ENCODE data around the gene INTS4. TPM values are rescaled to one million over a fixed set of nuclear protein-coding genes. Genes with fewer than 3 reads are reported as not detected.
A peak's percentile ranks its signal among the peaks of the same experiment; 100 is the strongest.
"Not testable (repeated sequence)": the region's sequence is repeated elsewhere in the genome, so short reads cannot be mapped to it uniquely, and the experiment has no call there.

Gene INTS4
- total RNA-seq, 2 donors from 2014 or later: 67.2 to 85.1 TPM

DNA sequence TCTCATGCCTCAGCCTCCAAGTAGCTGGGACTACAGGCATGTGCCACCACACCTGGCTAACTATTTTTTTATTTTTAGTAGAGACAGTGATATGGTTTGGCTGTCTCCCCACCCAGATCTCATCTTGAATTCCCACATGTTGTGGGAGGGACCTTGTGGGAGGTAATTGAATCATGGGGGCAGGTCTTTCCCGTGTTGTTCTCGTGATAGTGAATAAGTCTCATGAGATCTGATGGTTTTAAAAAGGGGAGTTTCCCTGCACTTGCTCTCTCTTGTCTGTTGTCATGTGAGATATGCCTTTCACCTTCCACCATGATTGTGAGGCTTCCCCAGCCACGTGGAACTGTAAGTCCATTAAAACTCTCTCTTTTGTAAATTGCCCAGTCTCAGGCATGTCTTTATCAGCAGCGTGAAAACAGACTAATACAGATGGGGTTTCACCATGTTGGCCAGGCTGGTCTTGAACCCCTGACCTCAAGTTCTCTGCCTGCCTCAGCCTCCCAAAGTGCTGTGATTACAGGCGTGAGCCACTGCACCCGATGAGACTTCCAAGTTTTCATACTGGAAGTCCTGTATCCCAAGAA is 20.6 kb upstream of the INTS4 start:
- H3K27me3 Mint-ChIP-seq; H3K9me3 Mint-ChIP-seq; H3K27ac Mint-ChIP-seq; H3K4me3 Mint-ChIP-seq; DNase-seq (ENCODE audit: low spot score); H3K4me1 Mint-ChIP-seq (ENCODE audit: low read depth in 2 of 2); H3K36me3 Mint-ChIP-seq; ATAC-seq: not testable (repeated sequence)

DNA sequence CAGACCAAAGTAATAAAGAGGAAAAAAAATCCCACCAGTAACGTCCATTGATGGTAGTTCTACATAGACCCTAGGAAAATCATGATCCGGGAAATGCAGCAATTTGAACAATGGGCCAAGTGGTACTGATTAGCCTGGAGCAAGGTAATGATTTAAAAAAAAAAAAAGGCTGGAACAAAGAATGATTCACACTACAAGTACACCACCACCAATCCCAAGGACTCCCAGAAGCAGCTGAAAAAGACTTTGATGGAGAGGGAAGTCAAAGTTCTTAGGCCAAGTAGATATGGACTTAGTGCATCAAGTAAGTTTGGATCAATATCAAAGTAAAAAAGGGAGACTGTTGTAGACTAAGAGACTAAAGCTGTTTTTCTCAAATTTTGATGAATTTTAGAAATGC is 16.8 kb upstream of the INTS4 start:
- Mint-ChIP-seq H3K4me1 (ENCODE audit: low read depth in 2 of 2) (no peaks in the 10 kb centered on the region), H3K36me3 (no peaks in the 10 kb centered on the region), H3K27me3 (peaks cover 0 to 7% of the 10 kb centered on the region in 2 donors), H3K9me3 (no peaks in the 10 kb centered on the region), H3K4me3 (no peak overlapping the region), H3K27ac (no peak overlapping the region)
- DNase-seq (ENCODE audit: low spot score): no peak
- no peak for ATAC-seq

DNA sequence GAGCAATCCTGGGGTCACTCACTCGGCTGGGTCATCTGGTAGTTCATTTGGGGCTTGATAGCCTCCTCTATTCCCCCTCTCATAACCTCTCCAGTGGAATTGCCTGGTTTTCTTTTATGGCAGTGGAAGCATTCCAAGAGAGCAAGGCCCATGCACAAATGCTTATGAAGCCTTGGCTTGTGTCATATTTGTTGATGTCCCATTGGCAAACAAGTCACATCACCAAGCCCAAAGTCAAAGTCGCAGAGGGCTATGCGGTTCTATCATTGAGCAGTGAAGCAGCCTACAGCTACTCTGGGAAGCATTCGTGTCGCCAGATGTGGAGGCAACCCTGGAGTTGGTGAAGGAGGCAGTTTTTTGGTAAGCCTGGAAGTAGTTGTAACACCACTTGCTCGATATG is 16.3 kb upstream of the INTS4 start:
- no peaks in the 10 kb centered on the region for H3K4me1 Mint-ChIP-seq (ENCODE audit: low read depth in 2 of 2)
- H3K4me3 Mint-ChIP-seq: no peak overlapping the region
- no peaks in the 10 kb centered on the region for H3K36me3 Mint-ChIP-seq
- DNase-seq (ENCODE audit: low spot score) (no peak), ATAC-seq (no peak)
- no peak overlapping the region for H3K27ac Mint-ChIP-seq
- H3K9me3 Mint-ChIP-seq: no peaks in the 10 kb centered on the region
- peaks cover 0 to 7% of the 10 kb centered on the region in 2 donors for H3K27me3 Mint-ChIP-seq

DNA sequence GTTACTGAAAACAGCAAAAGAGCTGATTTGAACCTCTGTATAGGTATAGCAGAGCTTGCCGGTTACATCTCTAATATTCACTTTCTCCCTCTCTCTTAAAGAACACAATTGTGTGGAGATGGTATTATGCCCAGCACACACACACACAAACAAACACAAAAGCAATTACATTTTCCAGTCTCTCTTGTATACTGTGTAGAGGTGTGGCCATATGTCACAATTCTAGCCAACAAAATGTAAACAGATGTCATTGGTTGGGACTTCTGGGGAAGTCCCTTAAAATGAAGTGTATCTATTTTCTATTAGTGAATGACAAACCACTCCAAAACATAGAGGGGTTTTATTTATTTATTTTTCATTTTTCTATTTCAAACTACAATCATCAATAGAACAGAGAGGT is 15.8 kb upstream of the INTS4 start:
- DNase-seq (ENCODE audit: low spot score) (no peak), ATAC-seq (no peak)
- H3K36me3 Mint-ChIP-seq: no peaks in the 10 kb centered on the region
- no peaks in the 10 kb centered on the region for H3K9me3 Mint-ChIP-seq
- H3K27ac Mint-ChIP-seq: no peak overlapping the region
- no peak overlapping the region for H3K4me3 Mint-ChIP-seq
- H3K27me3 Mint-ChIP-seq: peaks cover 0 to 7% of the 10 kb centered on the region in 2 donors
- H3K4me1 Mint-ChIP-seq (ENCODE audit: low read depth in 2 of 2): no peaks in the 10 kb centered on the region

DNA sequence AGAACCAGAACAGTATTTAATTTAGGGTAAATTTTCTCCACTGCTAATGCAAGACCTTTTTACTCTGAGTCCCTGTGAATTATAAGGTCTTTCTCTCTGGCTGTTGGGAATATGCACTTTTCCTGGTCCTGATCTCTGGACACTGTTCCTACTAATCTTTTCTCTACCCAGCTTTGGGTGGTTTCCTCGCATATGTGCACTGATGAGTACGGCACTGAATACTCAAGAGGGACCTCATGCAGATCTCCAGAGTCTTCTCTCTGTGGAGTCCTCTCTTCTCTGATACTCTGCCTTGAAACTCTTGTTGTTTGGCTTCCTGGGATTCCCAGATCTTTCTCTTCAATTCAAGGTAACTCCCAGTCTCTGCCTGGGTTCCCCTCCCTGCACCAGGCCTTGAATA is 14.6 kb upstream of the INTS4 start:
- DNase-seq (ENCODE audit: low spot score) (no peak), ATAC-seq (no peak)
- Mint-ChIP-seq H3K4me1 (ENCODE audit: low read depth in 2 of 2) (no peaks in the 10 kb centered on the region), H3K4me3 (no peak overlapping the region), H3K9me3 (no peaks in the 10 kb centered on the region), H3K27ac (no peak overlapping the region), H3K27me3 (peaks cover 0 to 5% of the 10 kb centered on the region in 2 donors), H3K36me3 (no peaks in the 10 kb centered on the region)

DNA sequence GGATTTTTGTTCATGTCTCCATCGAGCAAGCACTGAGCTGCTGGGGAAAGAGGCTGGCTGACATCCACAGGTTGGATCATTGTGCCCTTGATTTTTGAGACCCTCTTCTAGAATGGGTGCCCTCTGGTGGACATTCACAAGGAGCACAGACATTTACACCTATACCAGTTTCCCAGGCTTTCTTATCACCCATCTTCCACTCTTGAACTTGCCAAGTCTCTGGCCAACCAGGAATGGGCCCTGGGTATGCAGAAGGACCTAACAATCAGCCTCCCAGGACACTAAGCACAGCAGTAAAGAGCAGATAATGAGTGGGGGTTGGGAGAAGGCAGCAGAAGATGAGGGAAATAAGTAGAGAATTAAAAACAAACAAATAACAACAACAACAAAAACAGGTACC is 5.7 kb upstream of the INTS4 start:
- peak; percentile 67 to 77 for ATAC-seq
- Mint-ChIP-seq H3K27ac (no peak overlapping the region), H3K4me3 (no peak overlapping the region), H3K4me1 (ENCODE audit: low read depth in 2 of 2) (peaks cover 3% of the 10 kb centered on the region in 2 donors), H3K27me3 (peaks cover 6 to 7% of the 10 kb centered on the region in 2 donors), H3K36me3 (no peaks in the 10 kb centered on the region), H3K9me3 (no peaks in the 10 kb centered on the region)
- DNase-seq (ENCODE audit: low spot score): no peak

DNA sequence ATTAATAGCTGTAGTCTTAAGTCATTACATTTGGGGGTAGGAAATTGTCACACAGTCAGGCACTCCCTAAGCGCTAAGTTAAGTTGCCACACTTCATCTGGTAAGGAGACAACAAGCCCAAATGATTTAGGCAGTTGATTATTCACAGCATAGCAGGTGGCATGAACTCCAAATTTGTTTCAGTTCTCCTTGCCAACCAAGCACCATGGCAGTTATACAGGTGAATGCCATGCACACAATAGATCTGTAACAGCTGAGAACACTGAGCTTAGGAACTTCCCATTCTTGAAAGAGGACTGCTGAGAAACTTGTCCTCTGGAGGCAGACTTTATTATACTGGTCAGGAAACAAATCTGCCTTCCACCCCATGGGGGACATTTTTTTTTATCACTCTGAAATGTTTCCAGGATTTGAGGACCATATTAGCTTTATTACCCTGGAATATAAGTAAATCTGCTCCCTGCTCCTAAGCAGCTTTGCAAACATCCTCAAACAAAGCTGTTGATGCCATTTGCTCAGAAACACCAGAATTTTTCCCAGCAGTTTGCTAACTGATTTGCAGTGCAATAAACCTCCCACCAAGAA is 5.1 kb upstream of the INTS4 start:
- no peak overlapping the region for H3K27ac Mint-ChIP-seq
- no peak for ATAC-seq
- no peaks in the 10 kb centered on the region for H3K9me3 Mint-ChIP-seq
- no peak for DNase-seq (ENCODE audit: low spot score)
- H3K36me3 Mint-ChIP-seq: no peaks in the 10 kb centered on the region
- H3K4me1 Mint-ChIP-seq (ENCODE audit: low read depth in 2 of 2): peaks cover 6 to 7% of the 10 kb centered on the region in 2 donors
- peaks cover 6 to 7% of the 10 kb centered on the region in 2 donors for H3K27me3 Mint-ChIP-seq
- no peak overlapping the region for H3K4me3 Mint-ChIP-seq

DNA sequence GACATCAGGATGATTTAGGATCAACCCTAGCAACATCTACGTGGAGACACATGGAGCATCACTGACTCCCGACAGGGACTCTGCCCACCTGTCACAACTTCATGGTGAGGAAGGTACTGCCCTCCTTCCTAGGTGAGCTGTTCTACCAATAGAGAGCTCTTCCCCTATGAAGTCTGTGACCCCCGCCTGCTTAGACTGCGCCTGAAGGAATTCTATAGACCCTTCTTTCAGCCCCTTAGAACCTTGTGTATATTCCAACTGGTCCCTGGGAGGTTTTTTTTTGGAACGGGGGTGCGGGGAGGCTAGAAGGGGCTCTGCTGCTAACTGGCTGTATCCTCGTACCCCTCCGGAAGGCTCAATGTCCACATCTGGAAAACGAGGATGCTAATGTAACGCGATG is 566 bp downstream of the INTS4 start:
- Mint-ChIP-seq H3K27ac (peak overlapping the region; percentile 78 to 91), H3K9me3 (no peaks in the 10 kb centered on the region), H3K36me3 (peaks cover 5% of the 10 kb centered on the region), H3K27me3 (no peaks in the 10 kb centered on the region), H3K4me3 (peak overlapping the region; percentile 80), H3K4me1 (ENCODE audit: low read depth in 2 of 2) (peaks cover 17 to 22% of the 10 kb centered on the region in 2 donors)
- DNase-seq (ENCODE audit: low spot score) (no peak), ATAC-seq (no peak)

DNA sequence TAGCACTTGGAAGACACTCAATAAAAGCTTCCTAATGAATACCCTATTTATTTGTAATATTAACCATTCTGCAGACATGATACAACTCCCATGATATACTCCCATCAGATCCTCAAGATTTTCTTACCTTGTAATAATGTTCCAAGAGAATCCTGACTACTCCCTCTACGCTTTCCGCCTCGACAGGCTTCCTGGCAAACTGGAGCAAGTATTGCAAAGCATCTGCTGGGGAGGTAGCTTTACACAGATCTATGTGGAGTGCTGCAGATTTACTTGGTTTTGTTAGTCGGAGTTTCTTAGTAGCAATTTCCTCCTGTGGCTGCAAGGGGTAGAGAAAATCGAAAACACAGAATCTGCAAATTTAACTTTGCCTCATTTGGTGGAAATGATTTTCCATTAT is 3.5 kb downstream of the INTS4 start:
- Mint-ChIP-seq H3K36me3 (peaks cover 13% of the 10 kb centered on the region), H3K9me3 (no peaks in the 10 kb centered on the region), H3K4me1 (ENCODE audit: low read depth in 2 of 2) (peaks cover 20 to 28% of the 10 kb centered on the region in 2 donors), H3K27ac (no peak overlapping the region), H3K27me3 (no peaks in the 10 kb centered on the region), H3K4me3 (no peak overlapping the region)
- DNase-seq (ENCODE audit: low spot score) (no peak), ATAC-seq (no peak)

DNA sequence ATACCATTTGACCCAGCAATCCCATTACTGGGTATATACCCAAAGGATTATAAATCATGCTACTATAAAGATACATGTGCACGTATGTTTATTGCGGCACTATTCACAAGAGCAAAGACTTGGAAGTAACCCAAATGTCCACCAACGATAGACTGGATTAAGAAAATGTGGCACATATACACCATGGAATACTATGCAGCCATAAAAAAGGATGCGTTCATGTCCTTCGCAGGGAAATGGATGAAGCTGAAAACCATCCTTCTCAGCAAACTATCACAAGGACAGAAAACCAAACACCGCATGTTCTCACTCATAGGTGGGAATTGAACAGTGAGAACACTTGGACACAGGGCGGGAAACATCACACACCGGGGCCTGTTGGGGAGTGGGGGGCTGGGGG is 8.0 kb downstream of the INTS4 start:
- not testable (repeated sequence) for DNase-seq (ENCODE audit: low spot score); H3K27me3 Mint-ChIP-seq; ATAC-seq; H3K4me3 Mint-ChIP-seq; H3K9me3 Mint-ChIP-seq; H3K27ac Mint-ChIP-seq
- Mint-ChIP-seq H3K36me3 (peaks cover 25% of the 10 kb centered on the region), H3K4me1 (ENCODE audit: low read depth in 2 of 2) (peaks cover 15 to 16% of the 10 kb centered on the region in 2 donors)

DNA sequence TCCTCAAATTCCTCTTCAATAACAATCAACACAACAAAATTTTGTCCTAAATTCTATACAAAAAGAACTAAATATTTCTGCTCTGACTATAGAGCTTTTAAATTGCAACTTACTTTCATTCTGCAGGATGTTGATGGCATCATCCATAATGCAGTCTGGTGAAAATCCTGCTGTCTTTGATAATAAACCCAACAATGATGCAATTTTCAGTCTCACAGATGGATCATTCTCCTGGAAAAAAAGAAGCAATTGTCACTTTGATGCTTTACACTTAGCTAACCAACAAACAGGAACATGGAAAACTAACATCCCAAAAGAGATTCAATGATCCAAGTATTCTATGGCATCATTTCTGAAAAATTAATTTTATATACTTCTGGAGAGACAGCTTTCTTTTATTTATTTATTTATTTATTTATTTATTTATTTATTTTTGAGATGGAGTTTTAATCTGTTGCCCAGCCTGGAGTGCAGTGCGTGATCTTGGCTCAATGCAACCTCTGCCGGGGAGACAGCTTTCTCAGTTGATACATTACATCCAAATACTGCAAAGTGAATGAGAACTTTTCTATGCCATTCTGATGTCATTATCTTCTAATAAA is 13.0 kb downstream of the INTS4 start:
- Mint-ChIP-seq H3K27ac (no peak overlapping the region), H3K27me3 (no peaks in the 10 kb centered on the region), H3K36me3 (peaks cover 23% of the 10 kb centered on the region), H3K4me3 (no peak overlapping the region), H3K9me3 (no peaks in the 10 kb centered on the region), H3K4me1 (ENCODE audit: low read depth in 2 of 2) (peaks cover 10 to 16% of the 10 kb centered on the region in 2 donors)
- ATAC-seq (no peak), DNase-seq (ENCODE audit: low spot score) (no peak)

DNA sequence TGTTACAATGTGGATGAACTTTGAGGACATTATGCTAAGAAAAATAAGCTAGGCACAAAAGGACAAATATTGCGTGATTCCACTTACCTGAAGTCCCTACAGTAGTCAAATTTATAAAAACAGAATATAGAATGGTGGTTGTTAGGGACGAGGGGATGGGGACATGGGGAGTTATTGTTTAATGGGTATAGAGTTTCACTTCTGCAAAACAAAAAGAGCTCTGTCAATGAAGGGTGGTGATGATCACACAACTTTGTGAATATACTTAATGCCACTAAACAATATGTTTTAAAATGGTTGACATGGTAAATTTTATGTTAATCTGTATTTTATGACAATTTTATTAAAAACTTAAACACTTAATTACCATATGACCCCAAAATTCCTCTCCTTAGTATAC is 26.1 kb downstream of the INTS4 start:
- H3K27ac Mint-ChIP-seq: no peak overlapping the region
- H3K27me3 Mint-ChIP-seq: no peaks in the 10 kb centered on the region
- DNase-seq (ENCODE audit: low spot score): no peak
- H3K4me1 Mint-ChIP-seq (ENCODE audit: low read depth in 2 of 2): peaks cover 0 to 2% of the 10 kb centered on the region in 2 donors
- no peak for ATAC-seq
- no peak overlapping the region for H3K4me3 Mint-ChIP-seq
- no peaks in the 10 kb centered on the region for H3K9me3 Mint-ChIP-seq
- H3K36me3 Mint-ChIP-seq: peaks cover 7% of the 10 kb centered on the region

DNA sequence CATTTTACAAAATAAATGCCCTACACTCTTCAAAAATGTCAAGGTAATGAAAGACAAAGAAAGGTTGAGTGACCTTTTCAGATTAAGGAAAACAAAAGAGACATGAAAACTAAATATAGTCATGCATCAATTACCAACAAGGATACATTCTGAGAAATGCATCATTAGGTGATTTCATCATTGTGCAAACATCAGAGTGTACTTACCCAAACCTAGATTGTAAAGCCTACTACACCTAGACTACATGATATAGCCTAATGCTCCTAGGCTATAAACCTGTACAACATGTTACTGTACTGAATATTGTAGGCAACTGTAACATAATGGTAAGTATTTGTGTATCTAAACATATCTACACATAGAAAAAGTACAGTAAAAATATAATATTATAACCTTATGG is 26.7 kb downstream of the INTS4 start:
- no peak overlapping the region for H3K4me3 Mint-ChIP-seq
- H3K36me3 Mint-ChIP-seq: peaks cover 7% of the 10 kb centered on the region
- H3K4me1 Mint-ChIP-seq (ENCODE audit: low read depth in 2 of 2): peaks cover 0 to 2% of the 10 kb centered on the region in 2 donors
- H3K27ac Mint-ChIP-seq: no peak overlapping the region
- H3K9me3 Mint-ChIP-seq: no peaks in the 10 kb centered on the region
- DNase-seq (ENCODE audit: low spot score): no peak
- ATAC-seq: no peak
- H3K27me3 Mint-ChIP-seq: no peaks in the 10 kb centered on the region

DNA sequence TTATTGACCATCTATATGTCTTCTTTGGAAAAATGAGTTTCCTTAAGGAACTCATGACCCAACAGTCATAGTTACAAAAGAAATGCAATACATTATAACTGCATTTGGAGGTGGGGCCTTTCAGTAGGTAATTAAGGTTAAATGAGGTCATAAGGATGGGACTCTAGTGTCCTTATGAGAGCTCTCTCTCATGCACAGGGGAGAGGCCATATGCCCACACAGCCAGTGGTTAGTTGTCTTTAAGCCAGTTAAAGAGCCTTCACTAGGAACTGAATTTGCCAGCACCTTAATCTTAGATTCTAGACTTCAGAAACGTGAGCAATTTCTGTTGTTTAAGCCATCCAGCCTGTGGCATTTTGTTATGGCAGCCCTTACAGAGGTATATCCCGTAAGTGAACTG is 27.3 kb downstream of the INTS4 start:
- DNase-seq (ENCODE audit: low spot score): no peak
- H3K27me3 Mint-ChIP-seq: no peaks in the 10 kb centered on the region
- H3K4me3 Mint-ChIP-seq: no peak overlapping the region
- no peak for ATAC-seq
- H3K4me1 Mint-ChIP-seq (ENCODE audit: low read depth in 2 of 2): peaks cover 0 to 2% of the 10 kb centered on the region in 2 donors
- H3K27ac Mint-ChIP-seq: no peak overlapping the region
- no peaks in the 10 kb centered on the region for H3K9me3 Mint-ChIP-seq
- H3K36me3 Mint-ChIP-seq: peaks cover 7% of the 10 kb centered on the region

All from natural killer cell treated with Interleukin-12 subunit alpha and Interleukin-12 subunit beta and Interleukin-15 and Interleukin-18, amount 100 ng/mL, for 72 hours (primary cell).